ENCODE results near the gene DUSP12. TPM values are rescaled to one million over a fixed set of nuclear protein-coding genes. Genes with fewer than 3 reads are reported as not detected.

Gene DUSP12
- total RNA-seq, 1 experiment from 2014 or later = 28.0 TPM

DNA sequence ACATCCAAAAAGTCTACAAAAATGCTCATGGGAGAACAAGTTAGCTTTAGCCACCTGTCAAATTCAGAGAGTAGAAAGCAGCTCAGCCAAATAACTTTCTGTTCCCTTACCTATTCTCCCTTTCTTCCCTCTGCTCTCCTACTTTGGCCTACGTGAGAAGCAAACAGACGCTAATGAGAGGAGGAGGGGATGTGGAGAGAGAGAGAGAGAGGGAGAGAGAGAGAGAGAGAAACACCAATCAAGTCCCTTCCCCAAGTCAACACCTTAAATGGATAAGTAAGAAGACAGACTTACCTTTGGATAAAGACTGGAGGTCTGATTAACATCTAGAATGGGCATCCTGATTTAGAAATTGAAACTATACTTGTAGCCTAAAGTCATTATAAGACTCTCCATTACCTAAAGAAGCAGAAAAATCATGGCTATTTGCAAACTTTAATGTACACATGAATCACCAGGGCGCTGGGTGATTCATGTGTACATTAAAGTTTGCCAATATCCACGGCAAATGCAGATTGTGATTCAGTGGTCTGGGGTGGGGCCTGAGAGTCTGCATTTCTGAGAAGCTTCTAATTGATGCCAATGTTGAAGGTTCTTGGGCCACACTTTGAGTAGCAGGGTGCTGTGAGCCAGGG is 13.1 kb upstream of the DUSP12 start:
- H3K79me2 ChIP-seq (ENCODE audit: insufficient read depth, low read length) = no peaks in the 10 kb centered on the region
- no peaks in the 10 kb centered on the region for H4K20me1 ChIP-seq (ENCODE audit: control insufficient read depth, insufficient read depth, insufficient read length)
- no peak overlapping the region for H3K18ac ChIP-seq (ENCODE audit: insufficient read length, low read depth, low read length)
- H3K4me1 Mint-ChIP-seq = peaks cover 22 to 33% of the 10 kb centered on the region in 2 experiments
- no peak overlapping the region; a peak in 1 of 7 replicates for H3K27ac Mint-ChIP-seq
- H2AFZ ChIP-seq (ENCODE audit: low read length) = peak overlapping the region; percentile 46
- no peak for DNase-seq
- H2BK120ac ChIP-seq (ENCODE audit: low read depth, low read length, poor library complexity, severe bottlenecking) = peak overlapping the region; percentile 2
- no peak overlapping the region for H4K5ac ChIP-seq (ENCODE audit: insufficient read length, low read depth, low read length)
- H3K14ac ChIP-seq (ENCODE audit: insufficient read depth, low read length) = no peak overlapping the region
- H2BK20ac ChIP-seq (ENCODE audit: low read depth, low read length, poor library complexity, severe bottlenecking) = no peak overlapping the region
- H3K27ac ChIP-seq (ENCODE audit: insufficient read length, low read depth, low read length) = no peak overlapping the region
- H3K56ac ChIP-seq (ENCODE audit: insufficient read length, low read depth, low read length) = no peak overlapping the region
- H2AK5ac ChIP-seq (ENCODE audit: insufficient read length, low read length) = no peak overlapping the region
- no peak overlapping the region for H2BK15ac ChIP-seq (ENCODE audit: low read depth, low read length)
- H3T11ph ChIP-seq (ENCODE audit: low read length) = no peak overlapping the region
- no peaks in the 10 kb centered on the region for H3K36me3 Mint-ChIP-seq (ENCODE audit: insufficient read depth in 1 of 3, low read depth in 3 of 3)
- H3K27me3 ChIP-seq (ENCODE audit: insufficient read depth, low read length) = no peaks in the 10 kb centered on the region
- peaks cover 3% of the 10 kb centered on the region for H3K27me3 Mint-ChIP-seq (ENCODE audit: low read depth)
- no peaks in the 10 kb centered on the region for H3K9me3 Mint-ChIP-seq
- no peak overlapping the region; a peak in 1 of 5 replicates for H3K4me3 Mint-ChIP-seq
- no peak overlapping the region for H3K4me2 ChIP-seq (ENCODE audit: insufficient read depth, insufficient read length, low read length)
- no peaks in the 10 kb centered on the region for H3K9me3 ChIP-seq (ENCODE audit: control insufficient read depth, low read depth, low read length)
- no peak overlapping the region for H2BK5ac ChIP-seq (ENCODE audit: insufficient read length, low read length)
- TF ChIP-seq, protein P1, sequence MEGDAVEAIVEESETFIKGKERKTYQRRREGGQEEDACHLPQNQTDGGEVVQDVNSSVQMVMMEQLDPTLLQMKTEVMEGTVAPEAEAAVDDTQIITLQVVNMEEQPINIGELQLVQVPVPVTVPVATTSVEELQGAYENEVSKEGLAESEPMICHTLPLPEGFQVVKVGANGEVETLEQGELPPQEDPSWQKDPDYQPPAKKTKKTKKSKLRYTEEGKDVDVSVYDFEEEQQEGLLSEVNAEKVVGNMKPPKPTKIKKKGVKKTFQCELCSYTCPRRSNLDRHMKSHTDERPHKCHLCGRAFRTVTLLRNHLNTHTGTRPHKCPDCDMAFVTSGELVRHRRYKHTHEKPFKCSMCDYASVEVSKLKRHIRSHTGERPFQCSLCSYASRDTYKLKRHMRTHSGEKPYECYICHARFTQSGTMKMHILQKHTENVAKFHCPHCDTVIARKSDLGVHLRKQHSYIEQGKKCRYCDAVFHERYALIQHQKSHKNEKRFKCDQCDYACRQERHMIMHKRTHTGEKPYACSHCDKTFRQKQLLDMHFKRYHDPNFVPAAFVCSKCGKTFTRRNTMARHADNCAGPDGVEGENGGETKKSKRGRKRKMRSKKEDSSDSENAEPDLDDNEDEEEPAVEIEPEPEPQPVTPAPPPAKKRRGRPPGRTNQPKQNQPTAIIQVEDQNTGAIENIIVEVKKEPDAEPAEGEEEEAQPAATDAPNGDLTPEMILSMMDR (conservative IDR thresholded peaks at IDR 0.05) = no peak
- WGBS (ENCODE audit: extremely low coverage, insufficient read length, low lambda C conversion rate) = no CpG with 5 or more reads among the region's 4 CpGs
- H2BK12ac ChIP-seq (ENCODE audit: insufficient read length, low read depth, low read length) = no peak overlapping the region
- no peak overlapping the region for H3K9ac ChIP-seq (ENCODE audit: extremely low read depth, insufficient read length, low read length)
- peaks cover 10% of the 10 kb centered on the region; the same call in 1 of the 2 replicates for H3K4me1 ChIP-seq (ENCODE audit: insufficient read depth, low read length)
- no peaks in the 10 kb centered on the region for H3K79me1 ChIP-seq (ENCODE audit: insufficient read depth, low read depth, low read length, poor library complexity, severe bottlenecking)
- no peak overlapping the region for H4K91ac ChIP-seq (ENCODE audit: insufficient read length, low read depth, low read length)
- H3K23me2 ChIP-seq (ENCODE audit: insufficient read length, low read depth, low read length, poor library complexity, severe bottlenecking) = no peaks in the 10 kb centered on the region
- H4K8ac ChIP-seq (replicated peaks; ENCODE audit: insufficient read length, low read depth, low read length) = no peak overlapping the region
- no peak overlapping the region for H3K4ac ChIP-seq (ENCODE audit: low read depth, low read length)
- no peak overlapping the region for H3K23ac ChIP-seq (ENCODE audit: insufficient read length, low read depth, low read length)
